H1 (cell line): Measurements from ENCODE around the gene ATP9B. TPM values are rescaled to one million over a fixed set of nuclear protein-coding genes. Genes with fewer than 3 reads are reported as not detected.

Experiments used
- BCL11A ChIP-seq, 2 experiments: IDR thresholded peaks; one replicate each; pipeline ENCODE4 v1.6.1; 2011; ENCODE audit warnings: low read depth in 2 of 2, low read length in 2 of 2, mild to moderate bottlenecking in 2 of 2
- HDAC2 ChIP-seq, 2 experiments: fragments of 300-600 bp in 1 of 2; sonication (generic) in 1 of 2; IDR thresholded peaks; 2 replicates each; pipeline ENCODE4 v1.6.1; 2011 to 2012; ENCODE audit warnings: low read depth in 2 of 2, low read length in 2 of 2, mild to moderate bottlenecking in 2 of 2, moderate library complexity in 2 of 2, borderline replicate concordance in 1 of 2, inconsistent platforms in 1 of 2
- HDAC6 ChIP-seq: IDR thresholded peaks from one replicate; pipeline ENCODE4 v1.7.1; 2012; ENCODE audit warnings: low read depth, mild to moderate bottlenecking, inconsistent platforms, low read length, moderate library complexity
- polyA plus RNA-seq, 7 experiments: library from polyadenylated mRNA; depleted of rRNA in 3 of 7; stranded (reverse) in 5 of 7; unstranded in 2 of 7; fragments of >200 nt in 5 of 7; fragments of 200-250 nt in 2 of 7; gene quantifications; 1 replicate in 5 of 7; 2 replicates in 1 of 7; 4 replicates in 1 of 7; pipeline versions ENCODE4 v1.2.1 to v1.2.3, GENCODE V29; 2011 to 2013; ENCODE audit warnings: missing spikeins in 2 of 7, mixed read lengths in 2 of 7
- total RNA-seq: library from RNA; stranded (reverse); fragmentation: NEBNext Ultra II Directional; extraction: Animal tissue kit (Norgen Biotek cat#: 25700); gene quantifications from 2 replicates; pipeline ENCODE4 v1.2.1, GENCODE V29; 2021

ATP9B gene
- total and polyA plus RNA-seq, 2 of the 8 experiments (the other 6 are each of a cell fraction or from before 2014, with no cell fraction given): 15.1 to 21.7 TPM

GRCh38 chr18:79381811-79382311, 312.7 kb downstream of the ATP9B start (continued):
- TF ChIP-seq HDAC2 (IDR thresholded peaks at IDR 0.05; ENCODE audit: borderline replicate concordance in 1 of 2, low read depth in 2 of 2, low read length in 2 of 2): no peak
- TF ChIP-seq HDAC6: no peak
- TF ChIP-seq BCL11A (IDR thresholded peaks at IDR 0.05; ENCODE audit: low read depth in 2 of 2, low read length in 2 of 2): no peak
